GM23248 (cell line): ENCODE measurements around the gene SERPINC1.

Experiments used
- EZH2 ChIP-seq: fragments of 200-600 bp; sonication (generic); IDR thresholded peaks from 2 replicates; pipeline ENCODE4 v1.6.1; 2018; ENCODE audit warnings: antibody characterized with exemption, mild to moderate bottlenecking; ENCODE audit not compliant: insufficient read depth, poor library complexity, severe bottlenecking
- EZH2phosphoT487 ChIP-seq: fragments of 200-600 bp; sonication (generic); IDR thresholded peaks from 2 replicates; pipeline ENCODE4 v1.6.1; 2018; ENCODE audit warnings: antibody characterized with exemption, moderate library complexity, mild to moderate bottlenecking, low read depth; ENCODE audit not compliant: insufficient read depth

DNA sequence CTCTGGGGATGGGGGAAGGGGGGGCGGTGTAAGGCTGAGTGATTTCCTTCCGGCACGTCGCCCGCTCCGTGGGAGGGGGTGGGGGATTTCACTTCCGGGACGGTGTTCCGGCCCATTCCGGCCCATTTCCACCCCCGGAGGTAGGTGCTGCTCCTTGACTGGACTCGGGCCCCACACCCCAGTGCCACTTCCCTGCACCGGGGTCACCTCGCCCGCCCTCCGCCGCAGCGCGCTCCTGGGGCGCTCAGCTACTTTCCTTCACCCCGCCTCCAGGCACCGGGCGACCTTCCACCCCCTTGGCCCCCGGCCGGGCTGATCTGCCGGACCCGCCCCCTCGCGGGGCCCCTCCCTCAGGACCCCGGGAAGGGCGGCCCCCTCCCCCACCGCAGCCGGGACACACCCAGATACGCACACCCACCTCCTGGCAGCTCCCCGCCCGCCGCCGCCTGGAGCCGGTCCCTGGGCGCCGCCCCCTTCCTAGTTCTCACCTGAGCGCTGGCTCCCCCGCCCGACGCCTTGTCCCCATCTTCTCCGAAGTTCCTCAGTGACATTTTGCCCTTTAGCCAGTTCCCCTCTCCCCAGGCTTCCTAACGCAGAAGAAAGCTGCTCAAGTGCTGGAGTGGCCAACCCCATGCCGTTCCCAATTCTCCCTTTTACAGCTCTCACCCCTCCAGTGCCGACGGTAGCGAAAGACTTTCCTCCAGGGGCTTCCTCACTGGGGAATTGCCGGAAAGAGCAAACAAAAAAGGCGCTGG is 48.7 kb downstream of the SERPINC1 start, which contains the start of gene ZBTB37:
- TF ChIP-seq EZH2phosphoT487 (no peak), EZH2 (no peak)
